ENCODE measurements around the gene SCN1A. TPM values are rescaled to one million over a fixed set of nuclear protein-coding genes. Genes with fewer than 3 reads are reported as not detected.

The SCN1A gene
- total and polyA plus RNA-seq, 2 of the 13 experiments (the other 11 are each of a cell fraction or from before 2014, with no cell fraction given) = 19.9 to 39.4 TPM

DNA sequence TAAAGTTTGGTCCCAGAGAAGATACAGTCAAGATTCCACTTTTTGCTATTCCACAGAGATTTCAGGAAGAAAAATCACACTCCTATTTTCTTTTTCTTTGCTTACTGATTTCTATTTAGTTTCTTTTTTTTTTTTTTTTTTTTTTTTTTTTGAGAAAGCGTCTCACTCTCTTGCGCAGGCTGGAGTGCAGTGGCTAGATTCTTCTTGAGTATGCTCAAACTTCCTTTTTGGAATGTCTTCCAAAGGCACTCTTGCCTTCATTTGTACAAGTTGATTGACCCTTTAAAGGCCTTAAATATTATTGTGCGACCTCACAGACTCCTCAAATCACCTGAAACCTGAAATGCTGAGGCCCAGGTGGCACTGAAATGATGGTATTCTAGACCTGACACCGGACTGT is 9.6 kb downstream of the SCN1A start (continued):
- no peak for TF ChIP-seq ZNF563 (CRISPR knock-in tag; IDR thresholded peaks at IDR 0.05)

DNA sequence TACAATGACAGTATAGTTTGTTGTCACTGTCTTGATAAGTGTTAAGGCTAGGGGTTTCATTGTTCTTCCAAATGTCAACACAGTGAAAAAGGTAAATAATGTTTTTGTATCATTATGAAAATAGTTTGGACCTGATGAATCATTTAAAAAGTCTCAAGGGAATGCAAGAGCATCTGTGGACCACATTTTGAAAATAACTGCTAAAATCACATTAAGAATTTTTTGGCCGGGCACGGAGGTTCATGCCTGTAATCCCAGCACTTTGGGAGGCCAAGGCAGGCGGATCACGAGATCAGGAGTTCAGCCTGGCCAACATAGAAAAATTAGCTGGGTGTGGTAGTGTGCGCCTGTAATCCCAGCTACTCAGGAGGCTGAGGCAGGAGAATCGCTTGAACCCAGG is 10.3 kb downstream of the SCN1A start:
- Histone ChIP-seq H3K79me2 (ENCODE audit: insufficient read depth, low read length) (no peaks in the 10 kb centered on the region), H3K9me3 (ENCODE audit: low read length) (no peaks in the 10 kb centered on the region), H3K4me1 (ENCODE audit: insufficient read depth, low read length) (peaks cover 13% of the 10 kb centered on the region), H3K4me3 (replicated peaks in 1 of 3; ENCODE audit: insufficient read depth in 1 of 3, low read depth in 2 of 3, low read length in 3 of 3) (no peak overlapping the region), H2AFZ (ENCODE audit: low read length) (no peak overlapping the region), H4K20me1 (ENCODE audit: insufficient read depth, low read length) (no peaks in the 10 kb centered on the region), H3K4me2 (ENCODE audit: low read depth, low read length) (no peak overlapping the region), H3K27me3 (ENCODE audit: control insufficient read depth in 1 of 2, insufficient read depth in 2 of 2, low read length in 2 of 2) (no peaks in the 10 kb centered on the region), H3K9ac (ENCODE audit: insufficient read depth, low read depth, low read length) (no peak overlapping the region), H3K36me3 (replicated peaks in 1 of 2; ENCODE audit: control insufficient read depth in 1 of 2, insufficient read depth in 2 of 2, low read length in 2 of 2) (no peaks in the 10 kb centered on the region), H3K27ac (ENCODE audit: extremely low read length, insufficient read depth, low read length) (no peak overlapping the region)
- ChIA-PET CTCF (ENCODE audit: low intra/inter-chr PET ratio, low total read pairs) (no interaction called here), POLR2A (no interaction called here)
- in situ Hi-C loops (cut with HindIII; ENCODE audit: extremely low pct_ligation_motif_present, low pct_unique_long_range_greater_than_20kb) = no loop called here
- no TSS peak for BruUV-seq (replicated peaks)
- 95% methylated on average over 6 of the region's 6 CpGs for WGBS (ENCODE audit: low lambda C conversion rate)
- ATAC-seq = no peak
- intact Hi-C loops (cut with micrococcal nuclease; ENCODE audit: unreplicated experiment) = loop anchor here (2.0 kb wide), 1 partner anchor 37 kb away; no protein-coding TSS in a partner anchor
- no peak for DNase-seq (ENCODE audit: low spot score)
- FAIRE-seq = no peak
- TF ChIP-seq NFYB (CRISPR knock-in tag; IDR thresholded peaks at IDR 0.05) (no peak), ZNF501 (CRISPR knock-in tag; IDR thresholded peaks at IDR 0.05) (no peak), ZNF577 (CRISPR knock-in tag; IDR thresholded peaks at IDR 0.05; ENCODE audit: borderline replicate concordance, low read depth) (no peak), BCL6 (CRISPR knock-in tag; IDR thresholded peaks at IDR 0.05) (no peak), PPARG (CRISPR knock-in tag; conservative IDR thresholded peaks at IDR 0.05) (no peak), ZNF619 (CRISPR knock-in tag; IDR thresholded peaks at IDR 0.05) (no peak), ZNF24 (IDR thresholded peaks at IDR 0.05) (no peak), KLF16 (CRISPR knock-in tag; IDR thresholded peaks at IDR 0.05) (no peak), SALL1 (CRISPR knock-in tag; IDR thresholded peaks at IDR 0.05) (no peak), SAP130 (CRISPR knock-in tag; IDR thresholded peaks at IDR 0.05; ENCODE audit: low read depth) (no peak)
